ENCODE measurements around the gene DGKI. TPM values are rescaled to one million over a fixed set of nuclear protein-coding genes. Genes with fewer than 3 reads are reported as not detected.

DGKI gene
- total and polyA plus RNA-seq, 8 donors: under 0.01 to 5.1 (median 0.20) TPM; not detected in 3

GRCh38 chr7:137810248-137810647, 36.5 kb downstream of the DGKI start:
- intact Hi-C loops (cut with DNase I; ENCODE audit: low total_unique reads): no loop called here
- no peak for DNase-seq
- no peaks in the 10 kb centered on the region for H3K36me3 ChIP-seq
- no peak overlapping the region for H3K27ac ChIP-seq
- 74 to 80% (median 75%) methylated on average over 2 of the region's 2 CpGs for WGBS, 5 donors
- TF ChIP-seq POLR2AphosphoS5 (IDR thresholded peaks at IDR 0.05) (no peak), EP300 (IDR thresholded peaks at IDR 0.05) (no peak), POLR2A (IDR thresholded peaks at IDR 0.05) (no peak)
- TF ChIP-seq, protein P1, sequence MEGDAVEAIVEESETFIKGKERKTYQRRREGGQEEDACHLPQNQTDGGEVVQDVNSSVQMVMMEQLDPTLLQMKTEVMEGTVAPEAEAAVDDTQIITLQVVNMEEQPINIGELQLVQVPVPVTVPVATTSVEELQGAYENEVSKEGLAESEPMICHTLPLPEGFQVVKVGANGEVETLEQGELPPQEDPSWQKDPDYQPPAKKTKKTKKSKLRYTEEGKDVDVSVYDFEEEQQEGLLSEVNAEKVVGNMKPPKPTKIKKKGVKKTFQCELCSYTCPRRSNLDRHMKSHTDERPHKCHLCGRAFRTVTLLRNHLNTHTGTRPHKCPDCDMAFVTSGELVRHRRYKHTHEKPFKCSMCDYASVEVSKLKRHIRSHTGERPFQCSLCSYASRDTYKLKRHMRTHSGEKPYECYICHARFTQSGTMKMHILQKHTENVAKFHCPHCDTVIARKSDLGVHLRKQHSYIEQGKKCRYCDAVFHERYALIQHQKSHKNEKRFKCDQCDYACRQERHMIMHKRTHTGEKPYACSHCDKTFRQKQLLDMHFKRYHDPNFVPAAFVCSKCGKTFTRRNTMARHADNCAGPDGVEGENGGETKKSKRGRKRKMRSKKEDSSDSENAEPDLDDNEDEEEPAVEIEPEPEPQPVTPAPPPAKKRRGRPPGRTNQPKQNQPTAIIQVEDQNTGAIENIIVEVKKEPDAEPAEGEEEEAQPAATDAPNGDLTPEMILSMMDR (IDR thresholded peaks at IDR 0.05): no peak
- H3K27me3 ChIP-seq: no peaks in the 10 kb centered on the region
- no peak overlapping the region for H3K4me3 ChIP-seq
- H3K9me3 ChIP-seq: no peaks in the 10 kb centered on the region
- no peaks in the 10 kb centered on the region for H3K4me1 ChIP-seq

GRCh38 chr7:137804836-137805235, 41.9 kb downstream of the DGKI start:
- no peak for DNase-seq
- TF ChIP-seq POLR2A (IDR thresholded peaks at IDR 0.05): no peak
- TF ChIP-seq, protein P1 (IDR thresholded peaks at IDR 0.05): no peak
- no peak for TF ChIP-seq POLR2AphosphoS5 (IDR thresholded peaks at IDR 0.05)
- no peak for TF ChIP-seq EP300 (IDR thresholded peaks at IDR 0.05)
- no peaks in the 10 kb centered on the region for H3K36me3 ChIP-seq
- H3K9me3 ChIP-seq: no peaks in the 10 kb centered on the region
- WGBS, 5 donors: 50 to 59% (median 56%) methylated on average over 2 of the region's 2 CpGs
- no peaks in the 10 kb centered on the region for H3K4me1 ChIP-seq
- no peak overlapping the region for H3K4me3 ChIP-seq
- H3K27me3 ChIP-seq: no peaks in the 10 kb centered on the region
- no peak overlapping the region for H3K27ac ChIP-seq
- intact Hi-C loops (cut with DNase I; ENCODE audit: low total_unique reads): no loop called here

GRCh38 chr7:137801491-137801890, 45.3 kb downstream of the DGKI start:
- Histone ChIP-seq H3K4me3 (no peak overlapping the region), H3K27ac (no peak overlapping the region), H3K36me3 (no peaks in the 10 kb centered on the region), H3K9me3 (peaks cover 0 to 6% (median 0%) of the 10 kb centered on the region in 4 donors), H3K27me3 (no peaks in the 10 kb centered on the region), H3K4me1 (no peaks in the 10 kb centered on the region)
- DNase-seq: no peak
- 65 to 79% (median 70%) methylated on average over 1 of the region's 1 CpG for WGBS, 5 donors
- TF ChIP-seq EP300 (IDR thresholded peaks at IDR 0.05): no peak
- TF ChIP-seq, protein P1 (IDR thresholded peaks at IDR 0.05): no peak
- TF ChIP-seq POLR2AphosphoS5 (IDR thresholded peaks at IDR 0.05): no peak
- no peak for TF ChIP-seq POLR2A (IDR thresholded peaks at IDR 0.05)
- intact Hi-C loops (cut with DNase I; ENCODE audit: low total_unique reads): no loop called here

DNA sequence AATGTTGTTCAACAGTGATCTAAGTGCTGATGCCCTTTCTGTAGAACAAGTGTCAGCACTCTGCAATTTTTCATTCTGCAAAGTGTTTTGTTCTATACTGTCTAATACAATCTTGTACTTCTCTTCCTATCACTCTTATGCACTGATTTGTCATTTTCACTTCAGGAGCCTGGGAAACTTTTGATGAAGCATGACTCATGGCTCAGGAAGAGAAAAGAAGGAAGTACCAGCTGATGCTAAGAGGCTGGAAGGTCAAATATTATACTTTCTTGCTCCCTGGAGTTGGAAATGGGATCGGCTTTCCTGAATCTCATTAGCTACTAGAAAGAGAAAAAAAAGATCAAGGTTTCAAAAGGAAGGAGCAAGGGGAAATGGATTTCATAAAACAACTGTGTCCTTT, 45.8 kb downstream of the DGKI start:
- no peak overlapping the region for H3K4me3 ChIP-seq
- intact Hi-C loops (cut with DNase I; ENCODE audit: low total_unique reads): no loop called here
- WGBS, 5 donors: 43 to 74% (median 55%) methylated on average over 1 of the region's 1 CpG

More for the DNA sequence above, 45.8 kb downstream of the DGKI start:
- Histone ChIP-seq H3K27me3 (no peaks in the 10 kb centered on the region), H3K36me3 (no peaks in the 10 kb centered on the region), H3K27ac (no peak overlapping the region), H3K9me3 (peaks cover 0 to 11% (median 0%) of the 10 kb centered on the region in 4 donors), H3K4me1 (no peaks in the 10 kb centered on the region)
- TF ChIP-seq POLR2AphosphoS5 (IDR thresholded peaks at IDR 0.05) (no peak), POLR2A (IDR thresholded peaks at IDR 0.05) (no peak), EP300 (IDR thresholded peaks at IDR 0.05) (no peak)
- TF ChIP-seq, protein P1 (IDR thresholded peaks at IDR 0.05): no peak
- DNase-seq: no peak

Measured in stomach (tissue), 9 donors.